ENCODE measurements around the gene CLECL1. TPM values are rescaled to one million over a fixed set of nuclear protein-coding genes. Genes with fewer than 3 reads are reported as not detected.
"Not testable (repeated sequence)": the region's sequence is repeated elsewhere in the genome, so short reads cannot be mapped to it uniquely, and the experiment has no call there.

Gene CLECL1
- total RNA-seq, 2 experiments from 2014 or later = 1.3 to 1.6 TPM

DNA sequence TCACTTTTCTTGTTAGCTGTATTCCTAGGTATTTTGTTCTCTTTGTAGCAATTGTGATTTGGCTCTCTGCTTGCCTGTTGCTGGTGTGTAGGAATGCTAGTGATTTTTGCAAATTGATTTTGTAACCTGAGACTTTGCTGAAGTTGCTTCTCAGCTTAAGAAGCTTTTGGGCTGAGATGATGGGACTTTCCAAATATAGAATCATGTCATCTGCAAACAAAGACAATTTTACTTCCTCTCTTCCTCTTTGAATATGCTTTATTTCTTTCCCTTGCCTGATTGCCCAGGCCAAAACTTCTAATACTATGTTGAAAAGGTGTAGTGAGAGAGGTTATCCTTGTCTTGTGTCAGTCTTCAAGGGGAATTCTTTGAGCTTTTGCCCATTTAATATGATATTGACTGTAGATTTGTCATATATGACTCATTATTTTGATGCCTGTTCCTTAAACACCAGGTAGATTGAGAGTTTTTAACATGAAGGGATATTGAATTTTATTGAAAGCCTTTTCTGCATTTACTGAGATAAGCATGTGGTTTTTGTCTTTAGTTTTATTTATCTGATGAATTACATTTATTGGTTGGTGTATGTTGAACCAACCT, 26.7 kb downstream of the CLECL1 start:
- Mint-ChIP-seq H3K4me1 (ENCODE audit: low read depth) (peaks cover 66% of the 10 kb centered on the region), H3K27me3 (ENCODE audit: low read depth) (no peaks in the 10 kb centered on the region), H3K9me3 (ENCODE audit: insufficient read depth) (peaks cover 10% of the 10 kb centered on the region), H3K4me3 (no peak overlapping the region), H3K27ac (no peak overlapping the region), H3K36me3 (ENCODE audit: low read depth) (peaks cover 37% of the 10 kb centered on the region)
- ATAC-seq = no peak
- ChIA-PET CTCF (interaction anchor here (0.9 to 7.8 kb wide), 9 partner anchors 9 to 72 kb away, joined by 3 to 91 read pairs (median 6); partner anchors contain the start of gene CLECL1), POLR2A (interaction anchor here (0.7 to 0.9 kb wide), 3 partner anchors 11 to 52 kb away, joined by 3 read pairs; partner anchors contain the start of gene CLECL1)
- DNase-seq = no peak

- H3K9me3 Mint-ChIP-seq (ENCODE audit: insufficient read depth) = peaks cover 10% of the 10 kb centered on the region
- peaks cover 76% of the 10 kb centered on the region for H3K4me1 Mint-ChIP-seq (ENCODE audit: low read depth)
- DNase-seq; ATAC-seq; POLR2A ChIA-PET; H3K4me3 Mint-ChIP-seq; H3K27ac Mint-ChIP-seq; H3K27me3 Mint-ChIP-seq (ENCODE audit: low read depth): not testable (repeated sequence)
- peaks cover 45% of the 10 kb centered on the region for H3K36me3 Mint-ChIP-seq (ENCODE audit: low read depth)
- CTCF ChIA-PET = interaction anchor here (1.2 kb wide), 1 partner anchor 70 kb away, joined by 5 read pairs; no protein-coding TSS in a partner anchor
These were observed 28.3 kb downstream of the CLECL1 start for GRCh38 chr12:9704561-9704960.

GRCh38 chr12:9702255-9702654, 30.6 kb downstream of the CLECL1 start:
- no peaks in the 10 kb centered on the region for H3K27me3 Mint-ChIP-seq (ENCODE audit: low read depth)
- peak; percentile 73 for ATAC-seq
- ChIA-PET POLR2A (interaction anchor here (0.7 to 4.8 kb wide), 7 partner anchors 13 to 58 kb away, joined by 3 to 23 read pairs (median 4); partner anchors contain the start of gene CD69), CTCF (interaction anchor here (0.9 to 1.4 kb wide), 5 partner anchors 11 to 69 kb away, joined by 3 to 4 read pairs (median 3); no protein-coding TSS in a partner anchor)
- H3K9me3 Mint-ChIP-seq (ENCODE audit: insufficient read depth) = peaks cover 10% of the 10 kb centered on the region
- H3K36me3 Mint-ChIP-seq (ENCODE audit: low read depth) = peaks cover 52% of the 10 kb centered on the region
- H3K27ac Mint-ChIP-seq = peak overlapping the region; percentile 88
- DNase-seq = peak; percentile 82
- H3K4me1 Mint-ChIP-seq (ENCODE audit: low read depth) = peaks cover 75% of the 10 kb centered on the region
- H3K4me3 Mint-ChIP-seq = peak overlapping the region; percentile 65

GRCh38 chr12:9701380-9702154, 31.3 kb downstream of the CLECL1 start:
- ATAC-seq (peak; percentile 61), DNase-seq (peak; percentile 44)
- peak overlapping the region; percentile 65 for H3K4me3 Mint-ChIP-seq
- peaks cover 74% of the 10 kb centered on the region for H3K4me1 Mint-ChIP-seq (ENCODE audit: low read depth)
- ChIA-PET CTCF (interaction anchor here (0.9 to 1.4 kb wide), 5 partner anchors 10 to 68 kb away, joined by 3 to 4 read pairs (median 3); no protein-coding TSS in a partner anchor), POLR2A (interaction anchor here (0.7 to 4.8 kb wide), 7 partner anchors 13 to 59 kb away, joined by 3 to 23 read pairs (median 4); partner anchors contain the start of gene CD69)
- no peaks in the 10 kb centered on the region for H3K27me3 Mint-ChIP-seq (ENCODE audit: low read depth)
- H3K27ac Mint-ChIP-seq = peak overlapping the region; percentile 88
- H3K9me3 Mint-ChIP-seq (ENCODE audit: insufficient read depth) = peaks cover 8% of the 10 kb centered on the region
- H3K36me3 Mint-ChIP-seq (ENCODE audit: low read depth) = peaks cover 55% of the 10 kb centered on the region

DNA sequence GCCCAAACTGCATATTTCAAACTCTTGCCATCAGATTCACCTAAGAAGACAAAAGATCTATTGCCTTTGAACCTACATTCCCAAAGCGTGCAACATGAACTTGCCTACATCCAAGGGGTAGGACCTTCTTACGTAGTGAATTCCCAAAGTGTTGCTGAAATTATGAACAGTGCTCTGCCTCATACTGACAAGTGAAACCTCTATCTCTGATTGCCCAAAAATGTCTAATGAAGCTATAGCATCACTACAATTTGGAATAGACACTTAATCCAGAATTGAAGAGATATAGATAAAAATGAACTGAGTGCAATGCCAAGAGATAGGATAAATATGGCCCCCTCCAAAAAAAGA, 32.3 kb downstream of the CLECL1 start:
- ATAC-seq (no peak), DNase-seq (no peak)
- Mint-ChIP-seq H3K27ac (peak overlapping the region; percentile 88), H3K36me3 (ENCODE audit: low read depth) (peaks cover 56% of the 10 kb centered on the region), H3K4me1 (ENCODE audit: low read depth) (peaks cover 73% of the 10 kb centered on the region), H3K9me3 (ENCODE audit: insufficient read depth) (peaks cover 18% of the 10 kb centered on the region), H3K4me3 (no peak overlapping the region), H3K27me3 (ENCODE audit: low read depth) (no peaks in the 10 kb centered on the region)
- ChIA-PET CTCF (interaction anchor here (0.6 to 3.5 kb wide), 6 partner anchors 8 to 67 kb away, joined by 3 to 25 read pairs (median 4); no protein-coding TSS in a partner anchor), POLR2A (interaction anchor here (1.1 to 4.8 kb wide), 3 partner anchors 11 to 53 kb away, joined by 3 to 23 read pairs (median 4); no protein-coding TSS in a partner anchor)

GRCh38 chr12:9699898-9700605, 32.8 kb downstream of the CLECL1 start:
- no peak for ATAC-seq
- no peak for DNase-seq
- ChIA-PET CTCF (interaction anchor here (0.7 to 3.5 kb wide), 6 partner anchors 9 to 66 kb away, joined by 3 to 25 read pairs (median 4); no protein-coding TSS in a partner anchor), POLR2A (interaction anchor here (0.8 to 4.8 kb wide), 8 partner anchors 7 to 59 kb away, joined by 3 to 23 read pairs (median 4); partner anchors contain the start of gene CLEC2D)
- H3K4me3 Mint-ChIP-seq = no peak overlapping the region
- peaks cover 17% of the 10 kb centered on the region for H3K9me3 Mint-ChIP-seq (ENCODE audit: insufficient read depth)
- H3K36me3 Mint-ChIP-seq (ENCODE audit: low read depth) = peaks cover 56% of the 10 kb centered on the region
- H3K4me1 Mint-ChIP-seq (ENCODE audit: low read depth) = peaks cover 72% of the 10 kb centered on the region
- H3K27ac Mint-ChIP-seq = no peak overlapping the region
- no peaks in the 10 kb centered on the region for H3K27me3 Mint-ChIP-seq (ENCODE audit: low read depth)

DNA sequence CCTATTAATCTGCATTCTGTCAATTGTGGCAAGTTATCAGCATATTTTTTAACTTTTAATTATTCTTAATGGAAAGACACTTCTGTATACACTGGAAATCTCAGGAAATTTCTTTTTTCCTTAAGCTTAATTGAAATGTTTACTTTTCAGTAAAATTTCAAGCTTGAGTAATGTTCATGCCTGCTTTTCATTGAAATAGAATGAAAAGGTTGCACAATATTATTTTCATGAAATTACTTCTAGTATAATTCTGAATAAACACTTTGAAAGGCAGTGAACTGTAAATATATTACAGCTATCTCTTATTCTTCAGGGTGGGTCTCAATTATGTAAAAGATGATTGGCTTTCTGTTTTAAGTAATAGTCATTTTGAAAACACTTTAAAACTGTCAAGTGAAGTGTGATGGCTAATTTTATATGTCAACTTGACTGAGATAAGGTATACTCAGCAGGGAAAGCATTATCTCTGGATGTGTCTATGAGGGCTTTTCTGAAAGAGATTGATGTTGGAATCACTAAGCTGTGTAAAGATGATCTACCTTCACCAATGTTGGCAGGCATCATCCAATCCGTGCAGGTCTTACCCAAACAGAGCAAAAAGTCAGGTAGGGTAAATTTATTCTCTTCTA, 33.5 kb downstream of the CLECL1 start:
- Mint-ChIP-seq H3K36me3 (ENCODE audit: low read depth) (peaks cover 58% of the 10 kb centered on the region), H3K9me3 (ENCODE audit: insufficient read depth) (peaks cover 20% of the 10 kb centered on the region), H3K27ac (peak overlapping the region; percentile 43), H3K4me1 (ENCODE audit: low read depth) (peaks cover 75% of the 10 kb centered on the region), H3K27me3 (ENCODE audit: low read depth) (no peaks in the 10 kb centered on the region), H3K4me3 (no peak overlapping the region)
- ChIA-PET CTCF (interaction anchor here (0.7 to 3.5 kb wide), 7 partner anchors 9 to 65 kb away, joined by 3 to 25 read pairs (median 4); no protein-coding TSS in a partner anchor), POLR2A (interaction anchor here (0.7 to 4.8 kb wide), 9 partner anchors 8 to 58 kb away, joined by 3 to 23 read pairs (median 3); partner anchors contain the start of gene CLEC2D)
- ATAC-seq (no peak), DNase-seq (no peak)

GRCh38 chr12:9698681-9699080, 34.2 kb downstream of the CLECL1 start:
- ChIA-PET POLR2A (interaction anchor here (0.7 to 4.8 kb wide), 5 partner anchors 11 to 51 kb away, joined by 3 to 23 read pairs (median 4); partner anchors contain the start of gene CLEC2D), CTCF (interaction anchor here (1.3 to 3.5 kb wide), 5 partner anchors 10 to 65 kb away, joined by 3 to 25 read pairs (median 4); no protein-coding TSS in a partner anchor)
- no peak overlapping the region for H3K4me3 Mint-ChIP-seq
- DNase-seq = no peak
- peak overlapping the region; percentile 43 for H3K27ac Mint-ChIP-seq
- H3K9me3 Mint-ChIP-seq (ENCODE audit: insufficient read depth) = peaks cover 20% of the 10 kb centered on the region
- H3K4me1 Mint-ChIP-seq (ENCODE audit: low read depth) = peaks cover 79% of the 10 kb centered on the region
- H3K36me3 Mint-ChIP-seq (ENCODE audit: low read depth) = peaks cover 61% of the 10 kb centered on the region
- ATAC-seq = no peak
- no peaks in the 10 kb centered on the region for H3K27me3 Mint-ChIP-seq (ENCODE audit: low read depth)

DNA sequence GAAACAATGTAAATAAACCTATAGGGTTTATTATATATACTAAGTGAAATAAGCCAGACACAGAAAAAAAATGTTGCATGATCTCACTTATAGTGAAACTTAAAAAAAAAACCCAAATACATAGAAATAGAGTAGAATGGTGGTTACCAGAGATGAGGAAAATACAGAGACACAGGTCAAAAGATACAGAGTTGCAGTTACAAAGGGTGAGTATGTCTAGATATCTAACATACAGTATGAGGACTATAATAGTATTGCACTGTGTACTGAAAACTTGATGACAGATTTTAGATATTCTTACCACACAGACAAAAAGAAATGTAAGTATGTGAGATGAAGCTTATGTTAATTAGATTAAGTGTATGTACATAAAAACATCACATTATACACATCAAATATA, 35.3 kb downstream of the CLECL1 start:
- ATAC-seq = no peak
- Mint-ChIP-seq H3K4me1 (ENCODE audit: low read depth) (peaks cover 80% of the 10 kb centered on the region), H3K36me3 (ENCODE audit: low read depth) (peaks cover 72% of the 10 kb centered on the region), H3K27me3 (ENCODE audit: low read depth) (no peaks in the 10 kb centered on the region), H3K27ac (no peak overlapping the region), H3K9me3 (ENCODE audit: insufficient read depth) (peaks cover 25% of the 10 kb centered on the region), H3K4me3 (no peak overlapping the region)
- ChIA-PET POLR2A (interaction anchor here (0.7 to 1.2 kb wide), 3 partner anchors 46 to 100 kb away, joined by 3 read pairs; no protein-coding TSS in a partner anchor), CTCF (interaction anchor here (1.4 to 3.5 kb wide), 3 partner anchors 10 to 64 kb away, joined by 4 to 25 read pairs (median 21); no protein-coding TSS in a partner anchor)
- DNase-seq = no peak

- CTCF ChIA-PET; DNase-seq; ATAC-seq; POLR2A ChIA-PET; H3K4me3 Mint-ChIP-seq; H3K27me3 Mint-ChIP-seq (ENCODE audit: low read depth): not testable (repeated sequence)
- peaks cover 34% of the 10 kb centered on the region for H3K9me3 Mint-ChIP-seq (ENCODE audit: insufficient read depth)
- peaks cover 87% of the 10 kb centered on the region for H3K36me3 Mint-ChIP-seq (ENCODE audit: low read depth)
- H3K27ac Mint-ChIP-seq = peak overlapping the region; percentile 70
- H3K4me1 Mint-ChIP-seq (ENCODE audit: low read depth) = peaks cover 69% of the 10 kb centered on the region
These were observed 37.2 kb downstream of the CLECL1 start for GRCh38 chr12:9695661-9696060.
